Measurements from ENCODE around the gene CRABP2.

CRABP2 gene

GRCh38 chr1:156703741-156704140, 1.6 kb downstream of the CRABP2 start:
- H3K9ac ChIP-seq (ENCODE audit: low read length): no peak overlapping the region

GRCh38 chr1:156703336-156703735, 2.0 kb downstream of the CRABP2 start:
- Histone ChIP-seq H3K27me3 (ENCODE audit: control insufficient read depth, insufficient read depth, low read length) (peaks cover 43% of the 10 kb centered on the region), H3K9ac (ENCODE audit: low read length) (no peak overlapping the region), H3K4me1 (ENCODE audit: control insufficient read depth, insufficient read depth, low read length) (peaks cover 37% of the 10 kb centered on the region), H3K9me3 (ENCODE audit: control insufficient read depth, low read length) (no peaks in the 10 kb centered on the region), H3K4me3 (ENCODE audit: low read length) (no peak overlapping the region), H3K36me3 (ENCODE audit: control insufficient read depth, insufficient read depth, low read length) (no peaks in the 10 kb centered on the region)

More at GRCh38 chr1:156703741-156704140, 1.6 kb downstream of the CRABP2 start:
- Histone ChIP-seq H3K27me3 (ENCODE audit: control insufficient read depth, insufficient read depth, low read length) (peaks cover 43% of the 10 kb centered on the region), H3K36me3 (ENCODE audit: control insufficient read depth, insufficient read depth, low read length) (no peaks in the 10 kb centered on the region), H3K4me1 (ENCODE audit: control insufficient read depth, insufficient read depth, low read length) (peaks cover 39% of the 10 kb centered on the region), H3K9me3 (ENCODE audit: control insufficient read depth, low read length) (no peaks in the 10 kb centered on the region), H3K4me3 (ENCODE audit: low read length) (no peak overlapping the region)

- Histone ChIP-seq H3K4me1 (ENCODE audit: control insufficient read depth, insufficient read depth, low read length) (peaks cover 17% of the 10 kb centered on the region), H3K4me3 (ENCODE audit: low read length) (no peak overlapping the region), H3K27me3 (ENCODE audit: control insufficient read depth, insufficient read depth, low read length) (peaks cover 37% of the 10 kb centered on the region), H3K9me3 (ENCODE audit: control insufficient read depth, low read length) (no peaks in the 10 kb centered on the region), H3K9ac (ENCODE audit: low read length) (no peak overlapping the region), H3K36me3 (ENCODE audit: control insufficient read depth, insufficient read depth, low read length) (no peaks in the 10 kb centered on the region)
Measured at GRCh38 chr1:156700736-156701531, 4.4 kb downstream of the CRABP2 start.

GRCh38 chr1:156698995-156699394, 6.4 kb downstream of the CRABP2 start:
- Histone ChIP-seq H3K9ac (ENCODE audit: low read length) (no peak overlapping the region), H3K9me3 (ENCODE audit: control insufficient read depth, low read length) (no peaks in the 10 kb centered on the region), H3K27me3 (ENCODE audit: control insufficient read depth, insufficient read depth, low read length) (peaks cover 21% of the 10 kb centered on the region), H3K36me3 (ENCODE audit: control insufficient read depth, insufficient read depth, low read length) (no peaks in the 10 kb centered on the region), H3K4me3 (ENCODE audit: low read length) (no peak overlapping the region), H3K4me1 (ENCODE audit: control insufficient read depth, insufficient read depth, low read length) (peaks cover 5% of the 10 kb centered on the region)

GRCh38 chr1:156697481-156697880, 7.9 kb downstream of the CRABP2 start:
- Histone ChIP-seq H3K4me3 (ENCODE audit: low read length) (no peak overlapping the region), H3K36me3 (ENCODE audit: control insufficient read depth, insufficient read depth, low read length) (no peaks in the 10 kb centered on the region), H3K9ac (ENCODE audit: low read length) (no peak overlapping the region), H3K4me1 (ENCODE audit: control insufficient read depth, insufficient read depth, low read length) (peaks cover 20% of the 10 kb centered on the region), H3K9me3 (ENCODE audit: control insufficient read depth, low read length) (no peaks in the 10 kb centered on the region), H3K27me3 (ENCODE audit: control insufficient read depth, insufficient read depth, low read length) (peaks cover 19% of the 10 kb centered on the region)

- peaks cover 27% of the 10 kb centered on the region for H3K4me1 ChIP-seq (ENCODE audit: control insufficient read depth, insufficient read depth, low read length)
- no peaks in the 10 kb centered on the region for H3K36me3 ChIP-seq (ENCODE audit: control insufficient read depth, insufficient read depth, low read length)
- H3K9ac ChIP-seq (ENCODE audit: low read length): no peak overlapping the region
- no peaks in the 10 kb centered on the region for H3K9me3 ChIP-seq (ENCODE audit: control insufficient read depth, low read length)
- no peak overlapping the region for H3K4me3 ChIP-seq (ENCODE audit: low read length)
- H3K27me3 ChIP-seq (ENCODE audit: control insufficient read depth, insufficient read depth, low read length): peaks cover 27% of the 10 kb centered on the region
Measured at GRCh38 chr1:156696755-156697154, 8.6 kb downstream of the CRABP2 start.

GRCh38 chr1:156694690-156694962, 10.8 kb downstream of the CRABP2 start:
- Histone ChIP-seq H3K27me3 (ENCODE audit: control insufficient read depth, insufficient read depth, low read length) (peaks cover 41% of the 10 kb centered on the region), H3K9ac (ENCODE audit: low read length) (no peak overlapping the region), H3K4me1 (ENCODE audit: control insufficient read depth, insufficient read depth, low read length) (peaks cover 30% of the 10 kb centered on the region), H3K36me3 (ENCODE audit: control insufficient read depth, insufficient read depth, low read length) (no peaks in the 10 kb centered on the region), H3K4me3 (ENCODE audit: low read length) (no peak overlapping the region), H3K9me3 (ENCODE audit: control insufficient read depth, low read length) (no peaks in the 10 kb centered on the region)

GRCh38 chr1:156693848-156694689, 11.3 kb downstream of the CRABP2 start:
- no peak overlapping the region for H3K9ac ChIP-seq (ENCODE audit: low read length)

GRCh38 chr1:156692925-156693847, 12.2 kb downstream of the CRABP2 start:
- no peak overlapping the region for H3K9ac ChIP-seq (ENCODE audit: low read length)
- no peak overlapping the region for H3K4me3 ChIP-seq (ENCODE audit: low read length)
- H3K36me3 ChIP-seq (ENCODE audit: control insufficient read depth, insufficient read depth, low read length): no peaks in the 10 kb centered on the region
- H3K27me3 ChIP-seq (ENCODE audit: control insufficient read depth, insufficient read depth, low read length): peaks cover 51% of the 10 kb centered on the region
- H3K9me3 ChIP-seq (ENCODE audit: control insufficient read depth, low read length): no peaks in the 10 kb centered on the region
- H3K4me1 ChIP-seq (ENCODE audit: control insufficient read depth, insufficient read depth, low read length): peaks cover 30% of the 10 kb centered on the region

More at GRCh38 chr1:156693848-156694689, 11.3 kb downstream of the CRABP2 start:
- H3K4me1 ChIP-seq (ENCODE audit: control insufficient read depth, insufficient read depth, low read length): peaks cover 30% of the 10 kb centered on the region
- H3K36me3 ChIP-seq (ENCODE audit: control insufficient read depth, insufficient read depth, low read length): no peaks in the 10 kb centered on the region
- no peaks in the 10 kb centered on the region for H3K9me3 ChIP-seq (ENCODE audit: control insufficient read depth, low read length)
- H3K27me3 ChIP-seq (ENCODE audit: control insufficient read depth, insufficient read depth, low read length): peaks cover 44% of the 10 kb centered on the region
- H3K4me3 ChIP-seq (ENCODE audit: low read length): no peak overlapping the region

- H3K9me3 ChIP-seq (ENCODE audit: control insufficient read depth, low read length): no peaks in the 10 kb centered on the region
- H3K4me1 ChIP-seq (ENCODE audit: control insufficient read depth, insufficient read depth, low read length): peaks cover 30% of the 10 kb centered on the region
- H3K27me3 ChIP-seq (ENCODE audit: control insufficient read depth, insufficient read depth, low read length): peaks cover 51% of the 10 kb centered on the region
- H3K36me3 ChIP-seq (ENCODE audit: control insufficient read depth, insufficient read depth, low read length): no peaks in the 10 kb centered on the region
- H3K4me3 ChIP-seq (ENCODE audit: low read length): no peak overlapping the region
- no peak overlapping the region for H3K9ac ChIP-seq (ENCODE audit: low read length)
Measured at GRCh38 chr1:156692441-156692924, 12.9 kb downstream of the CRABP2 start.

- H3K27me3 ChIP-seq (ENCODE audit: control insufficient read depth, insufficient read depth, low read length): peaks cover 51% of the 10 kb centered on the region
- no peak overlapping the region for H3K9ac ChIP-seq (ENCODE audit: low read length)
- no peaks in the 10 kb centered on the region for H3K36me3 ChIP-seq (ENCODE audit: control insufficient read depth, insufficient read depth, low read length)
- H3K4me1 ChIP-seq (ENCODE audit: control insufficient read depth, insufficient read depth, low read length): peaks cover 30% of the 10 kb centered on the region
- no peak overlapping the region for H3K4me3 ChIP-seq (ENCODE audit: low read length)
- H3K9me3 ChIP-seq (ENCODE audit: control insufficient read depth, low read length): no peaks in the 10 kb centered on the region
Measured at GRCh38 chr1:156691665-156692440, 13.5 kb downstream of the CRABP2 start.
